Cardiac fibroblast (primary cell): ENCODE results near the gene BPIFB2.

Source experiments
- DNase-seq, 2 donors: peaks; one replicate each; pipeline versions ENCODE4 v3.0.0 to v3.0.0-alpha.2; 2010; ENCODE audit warnings: low read depth in 2 of 2
- H3K4me3 ChIP-seq, 2 donors: replicated peaks in 1 of 2; 1 replicate in 1 of 2; 2 replicates in 1 of 2; pipeline ENCODE4 v1.5.1; 2011; ENCODE audit warnings: low read depth in 2 of 2, low read length in 2 of 2, mild to moderate bottlenecking in 2 of 2, moderate library complexity in 1 of 2
- TF ChIP-seq, protein P1 (sequence below): IDR thresholded peaks from one replicate; pipeline ENCODE4 v1.5.1; 2011; ENCODE audit warnings: low read depth, mild to moderate bottlenecking, low read length, inconsistent platforms

The BPIFB2 gene

DNA sequence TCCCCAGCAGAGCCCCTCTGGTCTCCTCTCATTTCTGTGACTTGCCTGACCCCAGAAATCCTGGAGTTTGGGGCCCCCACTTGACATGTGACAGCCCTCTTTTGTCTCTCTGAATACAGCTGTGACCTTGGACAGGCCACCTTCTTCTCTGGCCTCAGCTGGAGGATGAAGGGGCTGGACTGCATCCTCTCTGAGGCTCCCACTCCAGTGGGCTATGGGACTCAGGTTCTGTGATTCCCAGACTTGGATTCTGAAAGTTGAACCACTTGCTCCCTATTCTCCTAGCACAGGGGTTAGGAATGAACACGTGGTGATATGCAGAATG is 55.3 kb downstream of the BPIFB2 start:
- TF ChIP-seq, protein P1, sequence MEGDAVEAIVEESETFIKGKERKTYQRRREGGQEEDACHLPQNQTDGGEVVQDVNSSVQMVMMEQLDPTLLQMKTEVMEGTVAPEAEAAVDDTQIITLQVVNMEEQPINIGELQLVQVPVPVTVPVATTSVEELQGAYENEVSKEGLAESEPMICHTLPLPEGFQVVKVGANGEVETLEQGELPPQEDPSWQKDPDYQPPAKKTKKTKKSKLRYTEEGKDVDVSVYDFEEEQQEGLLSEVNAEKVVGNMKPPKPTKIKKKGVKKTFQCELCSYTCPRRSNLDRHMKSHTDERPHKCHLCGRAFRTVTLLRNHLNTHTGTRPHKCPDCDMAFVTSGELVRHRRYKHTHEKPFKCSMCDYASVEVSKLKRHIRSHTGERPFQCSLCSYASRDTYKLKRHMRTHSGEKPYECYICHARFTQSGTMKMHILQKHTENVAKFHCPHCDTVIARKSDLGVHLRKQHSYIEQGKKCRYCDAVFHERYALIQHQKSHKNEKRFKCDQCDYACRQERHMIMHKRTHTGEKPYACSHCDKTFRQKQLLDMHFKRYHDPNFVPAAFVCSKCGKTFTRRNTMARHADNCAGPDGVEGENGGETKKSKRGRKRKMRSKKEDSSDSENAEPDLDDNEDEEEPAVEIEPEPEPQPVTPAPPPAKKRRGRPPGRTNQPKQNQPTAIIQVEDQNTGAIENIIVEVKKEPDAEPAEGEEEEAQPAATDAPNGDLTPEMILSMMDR, result no peak
- no peak overlapping the region for H3K4me3 ChIP-seq
- DNase-seq, result no peak

DNA sequence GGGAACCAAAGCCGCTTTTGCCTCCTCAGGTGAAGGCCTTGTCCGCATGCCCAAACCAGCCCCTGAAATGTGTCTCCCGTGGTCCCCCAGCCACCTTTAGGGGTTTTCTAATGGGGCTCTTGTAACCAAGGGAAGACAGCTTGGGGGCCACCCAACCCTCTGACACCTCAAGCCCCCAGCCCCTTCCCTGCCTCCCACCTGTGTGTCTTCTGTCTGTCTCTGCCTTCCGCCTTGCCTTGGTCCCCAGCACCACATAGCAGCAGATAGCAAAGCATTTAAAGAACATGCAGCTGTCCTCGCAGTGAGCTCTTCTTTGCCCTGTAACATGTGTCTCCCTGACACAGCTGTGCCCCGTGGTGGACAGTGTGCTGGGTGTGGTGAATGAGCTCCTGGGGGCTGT is 55.8 kb downstream of the BPIFB2 start:
- H3K4me3 ChIP-seq, result no peak overlapping the region
- TF ChIP-seq, protein P1, result no peak
- no peak for DNase-seq

GRCh38 chr20:33064572-33065287 is 57.2 kb downstream of the BPIFB2 start:
- TF ChIP-seq, protein P1, result no peak
- no peak overlapping the region for H3K4me3 ChIP-seq
- no peak for DNase-seq

DNA sequence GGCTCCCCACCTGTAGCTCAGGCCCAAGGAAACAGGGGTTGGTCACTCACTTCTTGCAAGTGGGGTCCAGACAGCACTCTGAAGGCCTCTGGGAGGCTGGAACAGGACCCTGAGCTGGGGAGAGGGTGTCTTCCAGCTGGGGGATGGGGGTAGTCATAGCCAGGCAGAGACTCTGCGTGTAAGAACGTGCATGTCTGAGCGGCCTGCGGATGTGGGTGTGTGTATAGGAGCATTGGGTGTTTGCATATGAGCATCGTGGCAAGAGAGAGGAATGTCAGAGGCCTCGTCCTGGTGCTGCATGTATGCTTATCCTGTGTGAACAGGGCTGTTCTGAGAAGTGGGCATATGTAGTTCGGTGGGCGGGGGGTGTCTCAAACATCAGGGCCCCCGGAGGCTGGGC is 58.3 kb downstream of the BPIFB2 start:
- H3K4me3 ChIP-seq, result no peak overlapping the region
- DNase-seq, result no peak
- TF ChIP-seq, protein P1, result no peak

GRCh38 chr20:33067806-33068205 is 60.3 kb downstream of the BPIFB2 start:
- DNase-seq, result no peak
- TF ChIP-seq, protein P1, result no peak
- no peak overlapping the region for H3K4me3 ChIP-seq

DNA sequence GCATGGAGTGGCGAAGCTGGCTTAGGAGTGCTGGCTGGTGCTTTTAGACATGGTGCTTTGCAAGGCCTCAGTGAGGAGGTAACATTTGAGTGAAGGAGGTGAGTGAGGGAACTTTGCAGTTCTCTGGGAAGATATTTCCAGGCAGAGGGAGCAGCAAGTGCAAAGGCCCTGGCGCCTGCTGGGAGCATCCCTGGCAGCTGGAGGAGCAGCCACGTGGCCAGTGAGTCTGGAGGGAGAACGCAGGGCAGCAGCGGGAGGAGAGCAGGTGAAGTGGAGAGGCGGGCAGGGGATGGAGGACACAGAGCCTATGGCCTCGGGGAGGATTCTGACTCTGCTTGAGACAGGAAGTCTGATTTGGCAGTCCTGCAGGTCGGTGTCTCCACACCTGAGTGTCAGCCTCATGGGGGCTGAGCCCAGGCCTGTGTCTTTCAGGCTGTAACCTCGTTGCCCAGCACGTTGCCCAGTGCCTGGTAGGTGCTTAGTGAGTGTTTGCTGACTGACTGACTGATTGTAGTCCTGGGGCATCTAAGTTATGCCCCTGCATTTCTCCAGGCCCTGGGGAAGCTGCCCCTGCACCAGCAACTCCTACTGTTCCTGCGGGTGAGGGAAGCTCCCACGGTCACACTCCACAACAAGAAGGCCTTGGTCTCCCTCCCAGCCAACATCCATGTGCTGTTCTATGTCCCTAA is 60.9 kb downstream of the BPIFB2 start:
- no peak overlapping the region for H3K4me3 ChIP-seq
- no peak for DNase-seq
- TF ChIP-seq, protein P1, result no peak

GRCh38 chr20:33069673-33070072 is 62.2 kb downstream of the BPIFB2 start:
- TF ChIP-seq, protein P1, result no peak
- no peak overlapping the region for H3K4me3 ChIP-seq
- no peak for DNase-seq
